K562 (cell line): ENCODE data around the gene FOXJ1. TPM values are rescaled to one million over a fixed set of nuclear protein-coding genes. Genes with fewer than 3 reads are reported as not detected.

Experiments used
- ASH1L ChIP-seq: fragments of 450-650 bp; IDR thresholded peaks from 2 replicates; pipeline ENCODE4 v1.6.1; 2018; ENCODE audit warnings: borderline replicate concordance, mild to moderate bottlenecking, low read depth; ENCODE audit not compliant: partially characterized antibody
- EWSR1 ChIP-seq: fragments of 450-650 bp; IDR thresholded peaks from 2 replicates; pipeline ENCODE4 v1.6.1; 2018; ENCODE audit warnings: borderline replicate concordance, mild to moderate bottlenecking, low read depth, moderate library complexity; ENCODE audit not compliant: partially characterized antibody
- FOS ChIP-seq: IDR thresholded peaks from 3 replicates; pipeline ENCODE4 v1.6.1; 2011; ENCODE audit not compliant: insufficient read length; ENCODE audit errors: extremely low read depth
- HDAC2 ChIP-seq: fragments of 450-650 bp; IDR thresholded peaks from 2 replicates; pipeline ENCODE4 v1.6.1; 2016; ENCODE audit warnings: mild to moderate bottlenecking
- HMGN3 ChIP-seq: IDR thresholded peaks from 2 replicates; pipeline ENCODE4 v1.6.1; 2011; ENCODE audit warnings: borderline replicate concordance, low read depth, mild to moderate bottlenecking, mixed read lengths, low read length; ENCODE audit not compliant: insufficient read length; ENCODE audit errors: extremely low read depth
- ILF3 ChIP-seq: fragments of 450-650 bp; IDR thresholded peaks from 2 replicates; pipeline ENCODE4 v1.6.1; 2018; ENCODE audit warnings: antibody characterized with exemption, mild to moderate bottlenecking, moderate library complexity, borderline replicate concordance
- MYC ChIP-seq, 2 experiments: fragments of 250-450 bp in 1 of 2; sonication (Bioruptor Pico) in 1 of 2; IDR thresholded peaks; 2 replicates each; pipeline versions ENCODE4 v1.5.1 to v1.6.1; 2012 to 2021; ENCODE audit warnings: low read depth in 2 of 2, borderline replicate concordance in 1 of 2, improper control_type of control experiment in 1 of 2, low read length in 1 of 2, mild to moderate bottlenecking in 1 of 2, moderate library complexity in 1 of 2
- NEUROD1 ChIP-seq: fragments of 150-350 bp; IDR thresholded peaks from 2 replicates; pipeline ENCODE4 v1.6.1; 2014; ENCODE audit warnings: borderline replicate concordance, low read length, low read depth; ENCODE audit not compliant: partially characterized antibody
- POLR2AphosphoS2 ChIP-seq: IDR thresholded peaks from 2 replicates; pipeline ENCODE4 v1.6.1; 2012; ENCODE audit warnings: low read length, improper control_type of control experiment
- POLR2G ChIP-seq: fragments of 200-400 bp; formaldehyde crosslinking; IDR thresholded peaks from 2 replicates; pipeline ENCODE4 v1.6.1; 2017; ENCODE audit warnings: low read depth, mild to moderate bottlenecking, antibody characterized with exemption, low read length, moderate library complexity
- RBBP5 ChIP-seq: fragments of 200-600 bp; sonication (generic); IDR thresholded peaks from 2 replicates; pipeline ENCODE4 v1.6.1; 2012; ENCODE audit warnings: borderline replicate concordance, mild to moderate bottlenecking, low read length, control low read depth, inconsistent platforms; ENCODE audit not compliant: insufficient read depth, poor library complexity, severe bottlenecking
- TBL1XR1 ChIP-seq, 2 experiments: IDR thresholded peaks; 2 replicates each; pipeline ENCODE4 v1.6.1; 2012; ENCODE audit warnings: improper control_type of control experiment in 2 of 2, low read length in 2 of 2, mild to moderate bottlenecking in 1 of 2
- TCF7L2 ChIP-seq: fragments of 150-350 bp; IDR thresholded peaks from 2 replicates; pipeline ENCODE4 v1.6.1; 2016; ENCODE audit warnings: low read depth, mild to moderate bottlenecking, low read length, moderate library complexity
- YY1 ChIP-seq, 3 experiments: IDR thresholded peaks; 2 replicates each; pipeline ENCODE4 v1.6.1; 2011; ENCODE audit warnings: low read length in 2 of 3, mild to moderate bottlenecking in 2 of 3, moderate library complexity in 2 of 3, borderline replicate concordance in 1 of 3, control low read depth in 1 of 3, low read depth in 1 of 3; ENCODE audit not compliant: insufficient read depth in 3 of 3, insufficient replicate concordance in 2 of 3, control insufficient read depth in 1 of 3, insufficient read length in 1 of 3; ENCODE audit errors: extremely low read depth in 1 of 3
- ZNF408 ChIP-seq: fragments of 250-450 bp; sonication (Bioruptor Pico); IDR thresholded peaks from 2 replicates; pipeline ENCODE4 v1.4.0; 2020; ENCODE audit warnings: low read depth, mild to moderate bottlenecking, moderate library complexity
- polyA plus RNA-seq, 8 experiments: library from polyadenylated mRNA; depleted of rRNA in 4 of 8; stranded (reverse) in 5 of 8; unstranded in 3 of 8; fragments of >200 nt; fragmentation: Nextera tagmentation in 2 of 8; fragmentation: Illumina TruSeq in 1 of 8; extraction: Ambion mirVana in 2 of 8; extraction: Trizol in 1 of 8; gene quantifications; 2 replicates each; pipeline versions ENCODE4 v1.2.1 to v1.2.3, GENCODE V29; 2011 to 2014; ENCODE audit warnings: inconsistent platforms in 1 of 8, missing spikeins in 1 of 8
- total RNA-seq, 7 experiments: library from RNA; depleted of rRNA in 6 of 7; stranded (reverse); fragments of >200 nt in 6 of 7; fragmentation: Illumina TruSeq in 2 of 7; extraction: Trizol in 2 of 7; gene quantifications; 2 replicates each; pipeline versions ENCODE4 v1.2.1 to v1.2.3, GENCODE V29; 2011 to 2021; ENCODE audit warnings: low replicate concordance in 1 of 7
- TF ChIP-seq, protein P1 (sequence below): conservative IDR thresholded peaks from 2 replicates; pipeline ENCODE4 v1.6.1; 2011; ENCODE audit warnings: low read depth, mild to moderate bottlenecking, low read length; ENCODE audit not compliant: control insufficient read depth
- TF ChIP-seq, protein P2 (sequence below): fragments of 250-450 bp; sonication (Bioruptor Pico); IDR thresholded peaks from 2 replicates; pipeline ENCODE4 v1.8.0; 2022; ENCODE audit warnings: moderate library complexity, mild to moderate bottlenecking, inconsistent platforms
- TF ChIP-seq, protein P3 (sequence below): sonication (generic); formaldehyde crosslinking; IDR thresholded peaks from 2 replicates; pipeline ENCODE4 v1.8.0; 2023; ENCODE audit warnings: mild to moderate bottlenecking, missing genetic modification reagents
- TF ChIP-seq, protein P4 (sequence below): fragments of 200-800 bp; sonication (Bioruptor generic); IDR thresholded peaks from 2 replicates; pipeline ENCODE4 v1.6.1; 2017; ENCODE audit warnings: missing genetic modification characterization, missing compliant biosample characterization

Gene FOXJ1
- total and polyA plus RNA-seq, 9 of the 15 experiments (the other 6 are each of a cell fraction or from before 2014, with no cell fraction given): 0.07 TPM; not detected in 8

DNA sequence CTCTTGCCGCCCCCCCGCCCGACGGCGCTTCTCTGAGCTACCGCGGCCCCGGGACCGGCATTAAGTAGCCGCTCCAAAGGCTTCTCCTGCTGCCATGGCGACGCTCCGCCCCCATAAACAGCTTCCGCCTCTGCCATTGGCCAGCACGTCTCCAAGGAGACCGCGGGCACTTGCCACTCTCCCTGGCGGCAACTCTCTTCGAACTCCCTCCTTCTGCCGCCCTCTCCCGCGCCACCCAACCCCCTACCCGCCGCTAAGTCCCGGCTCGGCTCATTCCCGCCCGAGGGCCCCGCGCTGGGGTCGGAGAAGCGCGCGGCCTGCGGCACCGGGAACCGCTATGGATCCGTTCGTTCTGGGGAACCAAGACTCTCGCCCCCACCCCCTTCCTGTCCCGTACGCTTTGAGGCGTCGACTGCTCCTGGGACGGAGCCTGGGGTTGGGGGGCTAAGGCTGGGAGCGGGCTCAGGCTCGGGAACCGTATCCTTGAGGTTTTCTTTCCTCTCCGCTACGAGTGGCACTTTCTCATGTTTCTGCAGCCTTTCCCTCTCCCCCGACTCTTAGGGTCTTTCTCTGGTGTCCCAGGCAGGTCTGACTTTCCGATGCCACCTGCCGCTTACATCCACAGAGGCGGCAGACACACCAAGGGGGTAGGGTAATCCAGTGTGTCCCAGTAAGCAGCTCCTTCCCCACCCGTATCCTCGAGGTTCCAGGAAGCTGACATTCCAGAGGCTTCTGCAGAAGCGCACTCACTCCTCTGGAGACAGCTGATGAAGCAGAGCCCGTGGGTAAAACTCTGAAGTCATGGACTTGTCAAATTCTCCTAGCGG is at the start of gene FOXJ1 (continued):
- TF ChIP-seq ASH1L (no peak), FOS (peak; percentile 81), POLR2AphosphoS2 (0 out of 2 replicates have a peak, but pooled peaks have one; percentile 49), HDAC2 (0 out of 2 replicates have a peak, but pooled peaks have one; percentile 37), YY1 (IDR thresholded peaks at IDR 0.05; ENCODE audit: borderline replicate concordance in 1 of 3, control insufficient read depth in 1 of 3, extremely low read depth in 1 of 3, insufficient read depth in 3 of 3, insufficient read length in 1 of 3, insufficient replicate concordance in 2 of 3, low read depth in 1 of 3, low read length in 2 of 3) (peak in 1 of 3 experiments; percentile 25), ILF3 (no peak), ZNF408 (CRISPR knock-in tag) (no peak), TCF7L2 (no peak), NEUROD1 (peak; percentile 99), MYC (IDR thresholded peaks at IDR 0.05; ENCODE audit: low read depth, low read length) (no peak), MYC (CRISPR knock-in tag; IDR thresholded peaks at IDR 0.05; ENCODE audit: borderline replicate concordance, low read depth) (no peak), POLR2G (peak; percentile 86), EWSR1 (no peak), HMGN3 (peak; percentile 56), RBBP5 (no peak), TBL1XR1 (IDR thresholded peaks at IDR 0.05; ENCODE audit: low read length in 2 of 2) (peak in 1 of 2 experiments; percentile 73; a peak in 1 of 4 replicates)
- TF ChIP-seq, protein P1, sequence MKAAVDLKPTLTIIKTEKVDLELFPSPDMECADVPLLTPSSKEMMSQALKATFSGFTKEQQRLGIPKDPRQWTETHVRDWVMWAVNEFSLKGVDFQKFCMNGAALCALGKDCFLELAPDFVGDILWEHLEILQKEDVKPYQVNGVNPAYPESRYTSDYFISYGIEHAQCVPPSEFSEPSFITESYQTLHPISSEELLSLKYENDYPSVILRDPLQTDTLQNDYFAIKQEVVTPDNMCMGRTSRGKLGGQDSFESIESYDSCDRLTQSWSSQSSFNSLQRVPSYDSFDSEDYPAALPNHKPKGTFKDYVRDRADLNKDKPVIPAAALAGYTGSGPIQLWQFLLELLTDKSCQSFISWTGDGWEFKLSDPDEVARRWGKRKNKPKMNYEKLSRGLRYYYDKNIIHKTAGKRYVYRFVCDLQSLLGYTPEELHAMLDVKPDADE: peak; percentile 68
- TF ChIP-seq, protein P2, sequence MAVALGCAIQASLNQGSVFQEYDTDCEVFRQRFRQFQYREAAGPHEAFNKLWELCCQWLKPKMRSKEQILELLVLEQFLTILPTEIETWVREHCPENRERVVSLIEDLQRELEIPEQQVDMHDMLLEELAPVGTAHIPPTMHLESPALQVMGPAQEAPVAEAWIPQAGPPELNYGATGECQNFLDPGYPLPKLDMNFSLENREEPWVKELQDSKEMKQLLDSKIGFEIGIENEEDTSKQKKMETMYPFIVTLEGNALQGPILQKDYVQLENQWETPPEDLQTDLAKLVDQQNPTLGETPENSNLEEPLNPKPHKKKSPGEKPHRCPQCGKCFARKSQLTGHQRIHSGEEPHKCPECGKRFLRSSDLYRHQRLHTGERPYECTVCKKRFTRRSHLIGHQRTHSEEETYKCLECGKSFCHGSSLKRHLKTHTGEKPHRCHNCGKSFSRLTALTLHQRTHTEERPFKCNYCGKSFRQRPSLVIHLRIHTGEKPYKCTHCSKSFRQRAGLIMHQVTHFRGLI (CRISPR knock-in tag): no peak
- TF ChIP-seq, protein P3, sequence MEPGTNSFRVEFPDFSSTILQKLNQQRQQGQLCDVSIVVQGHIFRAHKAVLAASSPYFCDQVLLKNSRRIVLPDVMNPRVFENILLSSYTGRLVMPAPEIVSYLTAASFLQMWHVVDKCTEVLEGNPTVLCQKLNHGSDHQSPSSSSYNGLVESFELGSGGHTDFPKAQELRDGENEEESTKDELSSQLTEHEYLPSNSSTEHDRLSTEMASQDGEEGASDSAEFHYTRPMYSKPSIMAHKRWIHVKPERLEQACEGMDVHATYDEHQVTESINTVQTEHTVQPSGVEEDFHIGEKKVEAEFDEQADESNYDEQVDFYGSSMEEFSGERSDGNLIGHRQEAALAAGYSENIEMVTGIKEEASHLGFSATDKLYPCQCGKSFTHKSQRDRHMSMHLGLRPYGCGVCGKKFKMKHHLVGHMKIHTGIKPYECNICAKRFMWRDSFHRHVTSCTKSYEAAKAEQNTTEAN: peak; percentile 32; the same call in 1 of the 2 replicates
- TF ChIP-seq, protein P4, sequence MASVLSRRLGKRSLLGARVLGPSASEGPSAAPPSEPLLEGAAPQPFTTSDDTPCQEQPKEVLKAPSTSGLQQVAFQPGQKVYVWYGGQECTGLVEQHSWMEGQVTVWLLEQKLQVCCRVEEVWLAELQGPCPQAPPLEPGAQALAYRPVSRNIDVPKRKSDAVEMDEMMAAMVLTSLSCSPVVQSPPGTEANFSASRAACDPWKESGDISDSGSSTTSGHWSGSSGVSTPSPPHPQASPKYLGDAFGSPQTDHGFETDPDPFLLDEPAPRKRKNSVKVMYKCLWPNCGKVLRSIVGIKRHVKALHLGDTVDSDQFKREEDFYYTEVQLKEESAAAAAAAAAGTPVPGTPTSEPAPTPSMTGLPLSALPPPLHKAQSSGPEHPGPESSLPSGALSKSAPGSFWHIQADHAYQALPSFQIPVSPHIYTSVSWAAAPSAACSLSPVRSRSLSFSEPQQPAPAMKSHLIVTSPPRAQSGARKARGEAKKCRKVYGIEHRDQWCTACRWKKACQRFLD (CRISPR knock-in tag): no peak
